Stimulated activated CD4-positive, alpha-beta T cell treated with anti-CD3 and anti-CD28 coated beads, TNF-alpha, amount 100 ng/mL, for 48 hours (primary cell): ENCODE results near the gene SBF2.
A peak's percentile ranks its signal among the peaks of the same experiment; 100 is the strongest.

Experiments used
- DNase-seq, 3 donors: peaks; one replicate each; pipeline ENCODE4 v3.0.0-alpha.2; 2020; ENCODE audit warnings: low read depth in 3 of 3

Gene SBF2

DNA sequence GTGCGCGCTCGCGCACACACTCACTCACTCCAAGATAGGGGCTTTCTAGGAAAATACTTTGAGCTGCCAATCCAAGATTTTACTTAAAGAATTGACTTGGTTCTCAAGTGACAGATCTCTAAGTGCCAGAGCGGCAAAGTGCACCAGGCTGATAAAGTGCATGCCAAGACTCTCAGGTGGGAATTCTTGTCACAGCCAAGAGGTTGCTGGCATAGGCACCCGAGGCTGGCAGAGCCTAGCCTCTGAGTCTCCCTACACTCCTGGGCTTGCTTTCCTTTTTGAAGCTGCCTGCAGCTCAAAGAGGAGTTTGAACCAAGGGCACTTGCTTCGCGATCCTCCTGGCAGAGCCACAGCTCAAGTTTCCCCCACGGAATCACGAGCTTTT, 8.3 kb upstream of the SBF2 start:
- no peak for DNase-seq

DNA sequence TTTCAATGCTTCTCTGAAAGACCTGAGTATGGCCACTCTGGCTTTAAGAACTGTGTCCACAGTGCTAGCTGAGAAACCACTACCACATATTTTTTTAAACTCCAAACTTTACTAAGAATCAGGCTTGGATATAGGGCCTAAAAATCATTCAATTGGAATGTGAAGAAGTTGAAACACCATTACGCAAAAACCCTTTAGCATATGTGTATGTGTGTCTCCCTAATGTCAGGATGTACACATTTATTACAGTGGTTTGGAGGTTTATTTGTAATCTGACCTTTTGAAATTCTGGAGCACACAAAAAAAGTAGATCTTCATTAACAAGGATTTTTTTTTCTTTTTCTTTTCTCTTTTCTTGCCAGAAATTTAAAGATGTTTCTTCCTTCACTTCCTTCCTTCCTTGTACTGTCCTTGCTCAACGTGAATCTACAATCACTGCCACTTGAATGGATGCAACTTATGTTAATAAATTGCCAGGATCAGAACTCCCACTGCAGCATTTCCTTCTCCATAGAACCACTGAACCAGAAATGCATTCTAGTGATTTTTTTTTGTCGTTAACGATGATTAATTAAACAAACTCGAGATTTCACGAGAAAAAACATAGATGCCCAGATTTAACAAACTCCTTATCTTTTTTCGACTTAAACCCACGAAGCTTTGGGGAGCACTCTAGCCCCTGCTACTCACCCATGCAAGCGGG, 7.8 kb upstream of the SBF2 start:
- no peak for DNase-seq

DNA sequence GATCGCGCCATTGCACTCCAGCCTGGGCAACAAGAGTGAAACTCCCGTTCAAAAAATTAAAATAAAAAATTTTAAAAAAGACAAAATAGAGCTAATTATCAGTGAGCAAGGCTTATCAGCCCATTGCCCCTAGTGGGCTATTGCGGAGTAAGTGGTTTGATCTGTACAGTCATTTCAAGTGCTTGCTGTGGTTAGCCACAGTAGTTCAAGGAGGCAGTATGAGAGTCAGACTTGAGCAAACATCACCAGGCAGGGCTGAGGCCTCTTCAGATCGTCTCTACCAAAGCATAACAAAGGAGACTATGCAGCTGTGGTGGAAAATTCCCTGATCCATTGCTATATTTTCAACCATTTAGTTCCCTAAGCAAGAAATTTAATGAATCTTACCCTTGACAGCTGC, 4.3 kb upstream of the SBF2 start:
- DNase-seq = peak in 1 of 3 donors; percentile 48

DNA sequence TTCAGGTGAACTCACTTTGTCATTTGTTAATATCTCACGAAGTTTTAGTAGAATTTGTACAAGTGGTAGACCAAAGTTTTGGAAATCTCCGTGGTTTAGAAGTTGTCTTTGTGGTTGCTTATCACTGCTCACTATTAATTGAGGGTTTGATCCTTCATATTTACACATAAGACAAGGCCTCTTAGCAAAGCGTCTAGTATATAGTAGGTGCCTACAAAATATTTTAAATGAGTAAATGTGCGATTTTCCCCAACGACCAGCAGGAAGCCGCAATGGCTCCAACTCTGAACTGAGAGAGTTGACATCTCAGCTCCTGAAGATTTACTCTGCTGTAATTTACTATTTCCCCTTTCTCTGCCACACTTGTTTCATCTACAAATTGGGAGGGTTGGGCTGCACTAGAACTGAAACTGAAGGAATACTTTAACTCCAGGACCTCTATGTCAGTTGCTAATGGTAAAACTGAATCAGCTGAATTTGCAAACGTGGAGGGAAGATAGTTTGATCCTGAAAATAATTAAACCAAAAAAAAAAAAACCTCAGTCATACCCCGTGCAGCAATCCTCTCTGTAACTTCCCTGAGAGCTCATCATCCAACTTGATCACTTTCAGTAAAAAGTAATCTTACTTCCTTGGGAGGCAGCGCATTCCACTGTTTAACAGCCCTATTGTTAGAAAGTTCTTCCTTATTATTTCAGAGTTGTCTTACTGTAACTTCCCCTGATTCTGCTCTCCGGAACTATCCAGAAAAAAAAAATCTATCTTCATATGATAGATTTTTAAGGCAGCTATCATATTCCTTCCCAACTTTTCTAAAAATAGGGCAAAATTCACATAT, 1.3 kb upstream of the SBF2 start:
- no peak for DNase-seq

DNA sequence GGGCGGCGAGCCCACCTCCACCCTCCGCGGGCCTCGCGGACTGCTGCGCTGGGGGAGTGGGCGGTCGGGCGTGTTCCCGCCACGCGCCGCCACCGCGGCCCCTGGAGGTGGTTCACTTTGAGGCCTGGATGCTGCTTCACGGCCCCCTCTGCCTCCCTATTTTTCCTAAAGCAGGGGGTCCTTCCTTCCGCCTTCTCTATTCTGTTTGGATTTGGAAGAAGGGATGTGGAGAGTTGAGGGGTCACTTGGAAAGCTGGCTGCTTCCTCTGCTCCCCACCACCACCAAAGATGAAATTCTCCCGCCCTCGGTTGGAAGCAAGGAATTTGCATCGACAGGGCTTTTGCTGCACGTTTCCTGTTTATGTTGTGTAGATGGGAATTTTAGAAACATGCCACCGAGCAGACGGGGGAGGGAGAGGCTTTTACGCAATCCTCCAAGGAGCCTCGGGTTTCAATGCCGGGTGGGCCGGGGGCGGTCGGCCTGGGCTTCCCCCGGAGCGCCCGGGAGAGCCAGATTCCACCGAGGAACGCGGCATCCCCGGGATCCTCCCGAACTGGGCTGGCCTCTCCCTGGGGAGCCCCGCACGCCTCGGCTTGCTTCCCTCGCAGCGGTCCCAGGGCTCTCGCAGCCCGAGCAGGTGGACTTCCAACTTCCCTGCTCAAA, 403 bp upstream of the SBF2 start:
- no peak for DNase-seq

DNA sequence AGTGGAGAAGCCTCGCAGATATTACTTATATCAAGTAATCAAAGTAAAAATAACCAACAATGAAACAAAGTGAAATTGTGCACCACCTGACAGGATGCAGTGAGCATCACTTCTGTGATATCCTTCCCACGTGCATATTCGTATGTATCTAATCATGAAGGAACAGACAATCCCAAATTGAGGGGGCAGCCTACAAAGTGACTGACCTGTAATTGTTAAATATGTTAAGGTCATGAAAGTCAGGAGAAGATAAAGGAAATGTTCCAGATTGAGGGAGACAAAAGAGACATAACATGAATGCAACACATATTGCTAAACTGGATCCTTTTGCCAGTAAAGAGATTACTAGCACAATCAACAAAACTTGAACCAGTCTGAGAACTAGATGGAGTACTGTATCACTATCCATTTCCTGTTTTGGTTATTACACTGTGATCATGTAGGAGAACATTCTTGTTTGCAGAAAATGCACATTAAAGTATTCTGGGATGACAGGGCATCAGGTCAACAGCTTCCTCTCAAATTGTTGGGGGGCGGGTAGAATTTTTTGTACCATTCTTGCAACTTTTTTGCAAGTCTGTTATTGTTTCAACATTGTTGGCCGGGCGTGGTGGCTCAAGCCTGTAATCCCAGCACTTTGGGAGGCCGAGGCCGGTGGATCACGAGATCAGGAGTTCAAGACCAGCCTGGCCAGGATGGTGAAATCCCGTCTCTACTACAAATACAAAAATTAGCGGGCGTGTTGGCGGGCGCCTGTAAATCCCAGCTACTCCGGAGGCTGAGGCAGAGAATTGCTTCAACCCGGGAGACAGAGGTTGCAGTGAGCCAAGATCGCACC, 2.0 kb downstream of the SBF2 start:
- no peak for DNase-seq

- DNase-seq = no peak
Measured at GRCh38 chr11:10289765-10290380, 4.1 kb downstream of the SBF2 start.

DNA sequence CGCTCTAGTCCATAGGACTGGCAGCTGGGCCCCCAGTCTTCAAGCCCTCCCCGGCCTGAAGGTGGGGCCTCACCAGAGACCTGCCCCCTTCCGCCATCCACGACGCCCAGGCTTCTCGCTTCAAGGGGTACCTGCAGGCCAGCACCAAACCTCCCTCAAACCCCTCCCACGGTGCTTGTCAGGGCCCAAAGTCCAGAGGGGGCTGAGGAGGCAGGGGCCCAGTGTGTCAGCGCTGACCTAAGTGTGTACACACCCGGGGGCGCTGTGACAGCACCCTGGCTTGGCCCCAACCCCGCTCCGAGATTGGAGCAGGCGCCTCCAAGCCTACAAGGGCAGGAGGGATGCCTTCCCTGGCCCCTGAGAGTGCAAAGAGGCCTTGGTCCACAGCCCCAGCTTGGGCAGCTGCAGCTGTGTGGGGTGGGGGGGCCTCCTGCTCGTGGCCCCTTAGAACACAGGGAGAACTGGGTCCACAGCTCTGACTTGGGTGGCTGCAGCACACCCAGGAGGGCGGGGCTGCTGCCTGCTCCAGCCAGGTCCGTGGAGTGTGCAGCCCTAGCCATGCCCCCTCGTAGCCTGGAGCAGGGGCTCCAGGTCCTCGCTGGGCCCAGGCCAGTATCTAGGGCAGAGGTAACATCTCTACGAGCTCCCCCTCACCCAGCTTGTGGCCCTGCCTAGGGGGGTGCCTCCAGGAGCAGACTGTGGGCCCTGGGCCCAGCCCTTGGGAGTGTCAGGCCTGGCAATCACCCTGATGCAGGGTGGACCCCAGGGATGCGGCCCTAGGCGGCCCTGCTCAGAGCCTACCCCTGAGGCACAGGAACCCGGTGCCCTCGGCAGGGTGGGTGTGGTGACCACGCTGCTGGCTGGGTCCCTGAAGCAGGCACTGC, 4.9 kb downstream of the SBF2 start:
- DNase-seq = no peak

DNA sequence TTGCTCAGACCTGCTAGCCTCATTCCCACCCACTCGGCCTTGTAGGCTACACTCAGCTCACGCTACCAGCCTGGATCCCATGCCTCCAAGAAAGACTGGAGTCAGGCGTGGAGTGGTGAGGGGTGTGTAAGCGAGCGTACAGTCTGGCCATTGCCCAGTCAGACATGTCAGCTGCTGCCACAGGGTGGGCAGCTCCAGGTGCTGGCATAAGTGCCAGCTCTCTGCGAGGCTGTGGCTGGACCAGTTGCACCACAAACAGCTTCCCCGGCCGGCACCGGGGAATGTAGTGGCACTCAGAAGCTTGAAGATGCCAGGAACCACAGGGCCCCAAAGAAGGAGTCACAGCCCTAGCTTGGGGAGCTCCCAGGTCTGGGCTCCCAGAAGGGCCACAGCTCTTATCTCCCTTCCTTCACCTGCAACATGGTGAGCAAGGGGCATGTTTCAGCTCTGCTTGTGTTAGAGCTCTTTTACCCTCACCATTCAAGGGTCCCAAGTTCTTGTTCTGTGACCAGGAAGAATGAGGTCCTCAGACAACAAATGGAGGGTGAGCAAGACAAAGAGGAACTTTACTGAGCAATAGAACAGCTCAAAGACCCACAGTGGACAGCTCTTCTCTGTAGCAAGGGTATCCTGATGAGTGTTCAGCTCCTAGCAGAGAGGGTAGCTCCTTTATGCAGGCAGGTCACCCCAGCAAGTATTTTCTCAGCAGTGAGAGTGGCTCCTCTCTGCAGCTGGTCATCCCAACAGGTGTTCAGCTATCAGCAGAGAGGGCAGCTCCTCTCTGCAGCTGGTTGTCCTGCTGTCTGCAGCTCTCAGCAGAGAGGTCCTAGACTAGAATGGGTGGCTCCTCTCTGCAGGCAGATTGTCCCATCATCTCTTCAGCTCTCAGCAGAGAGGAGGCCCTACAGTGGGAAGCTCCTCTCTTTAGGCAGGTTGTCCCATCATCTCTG, 6.0 kb downstream of the SBF2 start:
- no peak for DNase-seq

DNA sequence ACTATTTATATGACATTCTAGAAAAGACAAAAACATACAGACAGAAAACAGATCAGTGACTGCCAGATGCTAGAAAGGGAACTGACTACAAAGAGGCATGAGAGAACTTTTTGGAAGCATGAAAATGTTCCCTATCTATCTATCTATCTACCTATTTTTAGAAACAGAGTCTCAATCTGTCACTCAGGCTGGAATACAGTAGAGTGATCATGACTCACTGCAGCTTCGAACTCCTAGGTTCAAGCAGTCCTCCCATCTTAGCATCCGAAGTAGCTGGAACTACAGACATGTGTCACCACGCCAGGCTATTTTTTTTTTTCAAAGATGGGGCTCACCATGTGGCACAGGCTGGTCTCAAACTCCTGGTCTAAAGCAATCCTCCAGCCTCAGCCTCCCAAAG, 6.9 kb downstream of the SBF2 start:
- no peak for DNase-seq

GRCh38 chr11:10285148-10285802, 8.7 kb downstream of the SBF2 start:
- DNase-seq = no peak

DNA sequence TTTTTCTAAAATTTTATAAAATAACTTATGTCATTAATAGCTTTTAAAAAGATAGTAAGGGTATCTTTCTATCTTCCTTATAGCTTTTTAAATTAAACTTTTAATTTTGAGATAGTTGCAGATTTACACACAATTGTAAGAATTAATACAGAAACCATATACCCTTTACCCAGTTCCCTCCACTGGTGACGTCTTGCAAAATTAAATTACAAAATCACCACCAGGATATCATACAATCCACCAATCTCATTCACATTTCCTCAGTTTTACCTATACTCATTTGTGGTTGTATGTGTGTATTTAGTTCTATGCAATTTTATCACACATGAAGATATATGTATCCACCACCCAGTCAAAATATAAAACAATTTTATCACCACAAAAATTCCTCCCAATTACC, 10.0 kb downstream of the SBF2 start:
- no peak for DNase-seq

GRCh38 chr11:10282117-10282516, 11.9 kb downstream of the SBF2 start:
- no peak for DNase-seq

DNA sequence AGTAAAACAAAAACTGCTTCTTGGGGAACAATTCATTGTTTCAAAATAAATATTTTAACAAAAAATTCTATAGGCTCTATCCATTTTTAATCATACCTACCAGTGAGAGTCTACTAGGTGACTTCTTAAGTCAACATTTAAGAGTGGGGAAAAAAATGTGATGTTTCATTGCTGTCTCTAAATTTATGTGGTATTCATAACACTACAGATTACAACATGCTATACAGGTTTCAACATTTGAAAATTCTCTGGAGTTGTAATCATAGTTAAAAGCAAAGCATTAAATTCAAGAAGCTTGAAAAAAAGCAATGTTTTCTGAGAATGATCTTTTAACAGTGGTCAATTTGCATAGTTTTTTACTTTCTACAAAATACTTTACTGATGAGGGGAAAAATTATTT, 18.3 kb downstream of the SBF2 start:
- DNase-seq = no peak

DNA sequence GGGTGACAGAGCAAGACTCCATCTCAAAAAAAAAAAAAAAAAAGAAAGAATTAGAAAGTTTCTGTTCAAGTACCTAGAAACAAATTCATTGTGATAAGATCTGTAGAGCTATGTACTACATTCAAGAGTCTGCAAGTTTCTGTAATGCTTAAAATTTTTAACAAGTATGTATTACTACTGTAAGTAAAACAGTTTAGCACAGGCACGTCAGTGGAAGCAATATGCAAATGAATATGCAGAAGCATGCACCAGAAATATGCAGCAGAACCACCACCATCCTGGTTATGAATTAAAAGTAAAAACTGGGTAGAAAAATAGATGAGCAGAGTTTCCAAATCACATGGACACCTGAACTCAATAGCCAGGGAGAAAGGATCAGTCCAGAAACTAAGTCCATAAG, 19.3 kb downstream of the SBF2 start:
- no peak for DNase-seq

- no peak for DNase-seq
Measured at GRCh38 chr11:10273738-10274137, 20.3 kb downstream of the SBF2 start.

- DNase-seq = no peak
Measured at GRCh38 chr11:10272132-10272531, 21.9 kb downstream of the SBF2 start.

DNA sequence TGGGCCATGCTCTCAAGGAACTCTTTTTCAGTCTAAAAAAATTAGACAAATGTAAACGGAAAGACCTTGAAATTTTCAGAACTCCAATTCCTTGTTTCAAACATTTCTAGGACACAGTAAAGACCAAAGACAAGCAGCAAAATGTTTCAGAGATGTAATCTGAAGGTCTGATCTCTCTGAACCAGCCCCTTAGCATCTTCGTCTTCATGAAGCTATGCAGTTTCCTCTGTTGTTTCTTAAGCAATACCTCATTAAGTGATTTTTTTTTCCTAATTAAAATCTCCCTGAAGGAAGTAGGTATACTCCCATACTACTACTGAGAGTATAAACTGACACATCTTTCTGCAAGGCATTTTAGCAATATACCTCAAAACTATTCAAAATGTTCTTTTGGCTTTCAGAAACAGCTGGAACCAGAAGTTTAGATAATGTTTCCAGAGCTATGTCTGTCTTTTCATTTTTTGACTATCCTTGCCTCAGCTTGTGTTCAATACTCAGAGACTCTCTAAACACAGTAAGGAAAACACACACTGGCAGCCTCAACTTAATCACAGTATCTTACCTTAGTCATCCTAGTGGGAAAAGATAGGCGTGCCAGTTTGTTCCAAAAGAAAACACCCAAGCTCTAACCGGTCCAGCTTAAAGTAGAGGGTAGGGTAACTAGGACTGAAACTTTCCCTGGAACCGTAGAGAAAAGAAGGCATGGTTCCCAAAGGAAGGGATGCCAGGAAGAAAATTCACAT, 25.1 kb downstream of the SBF2 start:
- no peak for DNase-seq
